Activated CD4-positive, alpha-beta T cell treated with anti-CD3 and anti-CD28 coated beads, Interleukin-2, amount 50 U/mL, for 24 hours (primary cell): ENCODE results near the gene IRGQ.
"Not testable (repeated sequence)": the region's sequence is repeated elsewhere in the genome, so short reads cannot be mapped to it uniquely, and the experiment has no call there.

ENCODE experiments used
- DNase-seq, 2 donors: peaks; one replicate each; pipeline ENCODE4 v3.0.0-alpha.2; 2020; ENCODE audit warnings: low read depth in 1 of 2, low spot score in 1 of 2

IRGQ gene

GRCh38 chr19:43598445-43599240 is 2.7 kb upstream of the IRGQ start:
- DNase-seq = no peak

GRCh38 chr19:43597876-43598275 is 1.9 kb upstream of the IRGQ start:
- no peak for DNase-seq

- no peak for DNase-seq
Observed at GRCh38 chr19:43596842-43597461, 1.0 kb upstream of the IRGQ start.

GRCh38 chr19:43595605-43595998 is 332 bp downstream of the IRGQ start:
- DNase-seq = no peak

GRCh38 chr19:43594710-43595604 is 977 bp downstream of the IRGQ start:
- peak; percentile 49 to 51 for DNase-seq

- no peak for DNase-seq
Observed at GRCh38 chr19:43594081-43594697, 1.7 kb downstream of the IRGQ start.

GRCh38 chr19:43592800-43593350 is 3.1 kb downstream of the IRGQ start:
- no peak for DNase-seq

- DNase-seq = no peak
Observed at GRCh38 chr19:43591904-43592772, 3.8 kb downstream of the IRGQ start.

- no peak for DNase-seq
Observed at GRCh38 chr19:43589678-43590077, 6.3 kb downstream of the IRGQ start.

- no peak for DNase-seq
Observed at GRCh38 chr19:43589277-43589676, 6.7 kb downstream of the IRGQ start.

GRCh38 chr19:43587029-43587428 is 8.9 kb downstream of the IRGQ start:
- DNase-seq = not testable (repeated sequence)

GRCh38 chr19:43586346-43586745 is 9.6 kb downstream of the IRGQ start:
- DNase-seq = no peak

GRCh38 chr19:43584484-43584883 is 11.4 kb downstream of the IRGQ start:
- no peak for DNase-seq

GRCh38 chr19:43582495-43582894 is 13.4 kb downstream of the IRGQ start:
- no peak for DNase-seq

GRCh38 chr19:43581467-43581866 is 14.5 kb downstream of the IRGQ start:
- no peak for DNase-seq

GRCh38 chr19:43578787-43579186 is 17.1 kb downstream of the IRGQ start:
- no peak for DNase-seq

GRCh38 chr19:43575955-43576878 is 19.7 kb downstream of the IRGQ start:
- no peak for DNase-seq

GRCh38 chr19:43575156-43575950 is 20.6 kb downstream of the IRGQ start, which contains the start of the genes PINLYP and XRCC1:
TSS of gene PINLYP (plus strand) at chr19:43575801. CDS start at chr19:43577192, 1,391 bp downstream.
TSS of gene XRCC1 (minus strand) at chr19:43575527. CDS start at chr19:43575458, 69 bp downstream.
- peak; percentile 80 to 97 for DNase-seq
